Ishikawa (cell line): ENCODE results near the gene ASCC1.

ENCODE experiments used
- EGR1 ChIP-seq: IDR thresholded peaks from 2 replicates; pipeline ENCODE4 v1.6.1; 2012
- EP300 ChIP-seq: IDR thresholded peaks from 2 replicates; pipeline ENCODE4 v1.6.1; 2012; ENCODE audit warnings: borderline replicate concordance
- FOXM1 ChIP-seq: IDR thresholded peaks from 2 replicates; pipeline ENCODE4 v1.6.1; 2012; ENCODE audit warnings: low read depth, borderline replicate concordance
- MAX ChIP-seq: IDR thresholded peaks from 2 replicates; pipeline ENCODE4 v1.6.1; 2012
- RAD21 ChIP-seq: IDR thresholded peaks from 2 replicates; pipeline ENCODE4 v1.6.1; 2012; ENCODE audit warnings: low read depth
- REST ChIP-seq: IDR thresholded peaks from 2 replicates; pipeline ENCODE4 v1.6.1; 2012; ENCODE audit warnings: low read depth, mild to moderate bottlenecking
- TAF1 ChIP-seq: IDR thresholded peaks from 2 replicates; pipeline ENCODE4 v1.6.1; 2012; ENCODE audit warnings: low read depth, mild to moderate bottlenecking
- TCF12 ChIP-seq: IDR thresholded peaks from 2 replicates; pipeline ENCODE4 v1.6.1; 2012; ENCODE audit warnings: low read depth
- TEAD4 ChIP-seq: IDR thresholded peaks from 2 replicates; pipeline ENCODE4 v1.6.1; 2012
- USF1 ChIP-seq: IDR thresholded peaks from 2 replicates; pipeline ENCODE4 v1.6.1; 2012
- YY1 ChIP-seq: IDR thresholded peaks from 2 replicates; pipeline ENCODE4 v1.6.1; 2012; ENCODE audit warnings: low read depth
- ZBTB7A ChIP-seq: IDR thresholded peaks from 2 replicates; pipeline ENCODE4 v1.6.1; 2012; ENCODE audit warnings: low read depth

- TF ChIP-seq REST (no peak), MAX (no peak), EP300 (no peak), TEAD4 (no peak), TCF12 (no peak), USF1 (no peak), FOXM1 (no peak), RAD21 (no peak), ZBTB7A (no peak), TAF1 (no peak), EGR1 (no peak), YY1 (no peak)
These were observed 111.0 kb downstream of the ASCC1 start for GRCh38 chr10:72105098-72105475.
